ENCODE results near the gene RFX4.

DNA sequence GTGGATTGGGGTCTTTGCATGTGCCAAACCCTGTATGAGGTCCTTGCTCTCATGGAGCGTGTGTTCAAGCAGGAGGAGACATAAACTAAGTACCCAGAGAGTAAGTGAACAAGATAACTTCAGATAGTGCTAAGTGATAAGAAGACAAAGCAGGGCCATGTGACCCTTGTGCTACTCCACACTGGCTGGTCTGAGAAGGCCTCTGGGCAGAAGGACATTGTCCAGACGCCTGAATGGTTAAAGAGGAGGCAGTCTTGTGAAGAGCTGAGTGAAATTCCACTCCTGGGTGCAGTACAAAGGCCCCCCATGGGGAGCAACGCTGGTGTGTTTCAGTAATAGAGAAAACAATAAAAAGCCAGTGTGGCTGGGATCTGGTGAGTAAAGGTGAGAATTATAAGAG, 98.4 kb downstream of the RFX4 start:
- TF ChIP-seq CTCF (optimal IDR thresholded peaks at IDR 0.05 in 1 of 3, IDR thresholded peaks at IDR 0.05 in 1 of 3, conservative IDR thresholded peaks at IDR 0.05 in 1 of 3; ENCODE audit: extremely low read depth in 1 of 3, insufficient read depth in 2 of 3, low read length in 3 of 3) (no peak), EZH2 (IDR thresholded peaks at IDR 0.05; ENCODE audit: low read length) (no peak)

Measured in keratinocyte (primary cell).